IPS DF 19.7 (cell line): ENCODE results near the gene TIMM21.

Source experiments
- DNase-seq: peaks from one replicate; pipeline ENCODE4 v3.0.0-alpha.2; 2013; ENCODE audit warnings: low read depth, low spot score

TIMM21 gene

GRCh38 chr18:74147779-74148542 lies at the start of gene TIMM21, which contains the start of gene FBXO15:
TIMM21 (plus strand) TSS chr18:74148523; CDS start chr18:74148809, 286 bp downstream.
FBXO15 (minus strand) TSS chr18:74147834; CDS start chr18:74147785, 49 bp downstream.
- peak; percentile 91 for DNase-seq

GRCh38 chr18:74108460-74108859 lies 39.9 kb upstream of the TIMM21 start:
- no peak for DNase-seq

GRCh38 chr18:74110149-74110548 lies 38.2 kb upstream of the TIMM21 start:
- DNase-seq, result no peak

- DNase-seq, result no peak
These were observed 37.3 kb upstream of the TIMM21 start for GRCh38 chr18:74110976-74111375.

- DNase-seq, result no peak
These were observed 34.6 kb upstream of the TIMM21 start for GRCh38 chr18:74113711-74114110.

- DNase-seq, result no peak
These were observed 34.2 kb upstream of the TIMM21 start for GRCh38 chr18:74114116-74114515.

- no peak for DNase-seq
These were observed 33.3 kb upstream of the TIMM21 start for GRCh38 chr18:74115046-74115445.

GRCh38 chr18:74116633-74117554 lies 31.4 kb upstream of the TIMM21 start:
- peak; percentile 38 for DNase-seq

- DNase-seq, result no peak
These were observed 25.1 kb upstream of the TIMM21 start for GRCh38 chr18:74123200-74123599.

- DNase-seq, result no peak
These were observed 23.7 kb upstream of the TIMM21 start for GRCh38 chr18:74124642-74125041.

- no peak for DNase-seq
These were observed 21.4 kb upstream of the TIMM21 start for GRCh38 chr18:74126684-74127655.

- no peak for DNase-seq
These were observed 20.2 kb upstream of the TIMM21 start for GRCh38 chr18:74128159-74128558.

- no peak for DNase-seq
These were observed 17.2 kb upstream of the TIMM21 start for GRCh38 chr18:74131124-74131523.

GRCh38 chr18:74132201-74132600 lies 16.1 kb upstream of the TIMM21 start:
- DNase-seq, result no peak

GRCh38 chr18:74137920-74138538 lies 10.3 kb upstream of the TIMM21 start:
- DNase-seq, result no peak

- DNase-seq, result no peak
These were observed 8.9 kb upstream of the TIMM21 start for GRCh38 chr18:74139411-74139810.

- DNase-seq, result no peak
These were observed 8.4 kb upstream of the TIMM21 start for GRCh38 chr18:74139888-74140287.

GRCh38 chr18:74140582-74140981 lies 7.7 kb upstream of the TIMM21 start:
- DNase-seq, result no peak

GRCh38 chr18:74141667-74142066 lies 6.7 kb upstream of the TIMM21 start:
- DNase-seq, result no peak

- DNase-seq, result no peak
These were observed 6.1 kb upstream of the TIMM21 start for GRCh38 chr18:74142252-74142651.

- no peak for DNase-seq
These were observed 1.6 kb upstream of the TIMM21 start for GRCh38 chr18:74146756-74147155.
